ENCODE data around the gene KCNH1. TPM values are rescaled to one million over a fixed set of nuclear protein-coding genes. Genes with fewer than 3 reads are reported as not detected.

Gene KCNH1
- total RNA-seq, 2 donors from 2014 or later: 0.21 TPM; not detected in 1

- no peaks in the 10 kb centered on the region for H3K27me3 ChIP-seq (replicated peaks; ENCODE audit: insufficient read depth)
- no peak overlapping the region for H3K4me3 ChIP-seq
- DNase-seq (ENCODE audit: low spot score) (no peak), ATAC-seq (ENCODE audit: insufficient number of reproducible peaks, low FRiP score, low read depth) (no peak)
- H3K36me3 ChIP-seq: no peaks in the 10 kb centered on the region
- no peak overlapping the region for H3K27ac ChIP-seq
- no peaks in the 10 kb centered on the region for H3K9me3 ChIP-seq
- no peaks in the 10 kb centered on the region for H3K4me1 ChIP-seq (ENCODE audit: control insufficient read depth in 1 of 2, low read depth in 2 of 2)
- no peak for TF ChIP-seq CTCF (IDR thresholded peaks at IDR 0.05)
Observed at GRCh38 chr1:210700511-210700910, 433.4 kb downstream of the KCNH1 start.

- ATAC-seq (ENCODE audit: insufficient number of reproducible peaks, low FRiP score, low read depth) (no peak), DNase-seq (ENCODE audit: low spot score) (no peak)
- no peak overlapping the region for H3K27ac ChIP-seq
- H3K4me3 ChIP-seq: no peak overlapping the region
- H3K27me3 ChIP-seq (replicated peaks; ENCODE audit: insufficient read depth): no peaks in the 10 kb centered on the region
- TF ChIP-seq CTCF (IDR thresholded peaks at IDR 0.05): no peak
- H3K36me3 ChIP-seq: no peaks in the 10 kb centered on the region
- no peaks in the 10 kb centered on the region for H3K9me3 ChIP-seq
- no peaks in the 10 kb centered on the region for H3K4me1 ChIP-seq (ENCODE audit: control insufficient read depth in 1 of 2, low read depth in 2 of 2)
Observed at GRCh38 chr1:210700083-210700482, 433.9 kb downstream of the KCNH1 start.

- Histone ChIP-seq H3K4me1 (ENCODE audit: control insufficient read depth in 1 of 2, low read depth in 2 of 2) (no peaks in the 10 kb centered on the region), H3K27ac (no peak overlapping the region), H3K27me3 (replicated peaks; ENCODE audit: insufficient read depth) (no peaks in the 10 kb centered on the region), H3K4me3 (no peak overlapping the region), H3K9me3 (no peaks in the 10 kb centered on the region), H3K36me3 (no peaks in the 10 kb centered on the region)
- ATAC-seq (ENCODE audit: insufficient number of reproducible peaks, low FRiP score, low read depth): no peak
- DNase-seq (ENCODE audit: low spot score): no peak
- no peak for TF ChIP-seq CTCF (IDR thresholded peaks at IDR 0.05)
Observed at GRCh38 chr1:210698661-210699060, 435.3 kb downstream of the KCNH1 start.

- Histone ChIP-seq H3K4me3 (no peak overlapping the region), H3K36me3 (no peaks in the 10 kb centered on the region), H3K27ac (no peak overlapping the region), H3K4me1 (ENCODE audit: control insufficient read depth in 1 of 2, low read depth in 2 of 2) (no peaks in the 10 kb centered on the region), H3K9me3 (no peaks in the 10 kb centered on the region), H3K27me3 (replicated peaks; ENCODE audit: insufficient read depth) (no peaks in the 10 kb centered on the region)
- DNase-seq (ENCODE audit: low spot score): no peak
- no peak for TF ChIP-seq CTCF (IDR thresholded peaks at IDR 0.05)
- no peak for ATAC-seq (ENCODE audit: insufficient number of reproducible peaks, low FRiP score, low read depth)
Observed at GRCh38 chr1:210697185-210697584, 436.8 kb downstream of the KCNH1 start.

- Histone ChIP-seq H3K9me3 (no peaks in the 10 kb centered on the region), H3K36me3 (no peaks in the 10 kb centered on the region), H3K4me3 (no peak overlapping the region), H3K27ac (no peak overlapping the region), H3K27me3 (replicated peaks; ENCODE audit: insufficient read depth) (no peaks in the 10 kb centered on the region), H3K4me1 (ENCODE audit: control insufficient read depth in 1 of 2, low read depth in 2 of 2) (no peaks in the 10 kb centered on the region)
- DNase-seq (ENCODE audit: low spot score) (no peak), ATAC-seq (ENCODE audit: insufficient number of reproducible peaks, low FRiP score, low read depth) (no peak)
- TF ChIP-seq CTCF (IDR thresholded peaks at IDR 0.05): no peak
Observed at GRCh38 chr1:210696709-210697108, 437.2 kb downstream of the KCNH1 start.

All from thoracic aorta (tissue), 2 donors.